Measurements from ENCODE around the gene UBA5.

DNA sequence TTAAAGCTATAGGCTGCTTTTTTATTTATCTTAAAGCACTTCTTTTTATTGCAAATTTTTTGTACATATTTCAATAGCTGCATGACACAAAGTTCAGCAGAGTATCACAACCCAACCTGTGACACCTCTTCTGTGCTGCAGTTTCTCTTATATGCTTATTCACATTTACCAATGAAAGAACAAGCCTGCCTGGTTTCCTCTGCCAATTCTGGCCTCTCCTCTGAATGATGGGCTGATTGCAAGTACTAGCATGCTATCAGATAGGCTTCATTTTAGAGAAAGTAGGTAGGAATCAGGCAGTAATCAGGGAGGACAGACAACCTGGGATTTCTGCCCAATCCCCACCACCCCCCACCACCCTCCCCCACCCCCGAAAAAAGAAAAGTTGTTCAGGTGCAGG is 36.5 kb upstream of the UBA5 start:
- TF ChIP-seq POLR2A (IDR thresholded peaks at IDR 0.05) (no peak), CTCF (IDR thresholded peaks at IDR 0.05) (no peak), EP300 (IDR thresholded peaks at IDR 0.05) (no peak)
